Suprapubic skin (tissue), 4 donors: ENCODE measurements around the gene SHISA9.

Experiments used
- EP300 ChIP-seq: sonication (generic); formaldehyde crosslinking; IDR thresholded peaks from one replicate; pipeline ENCODE4 v1.6.1; 2017; ENCODE audit warnings: antibody characterized with exemption
- POLR2A ChIP-seq, 2 donors: fragments of 450-650 bp; IDR thresholded peaks; one replicate each; pipeline ENCODE4 v1.6.1; 2017; ENCODE audit warnings: antibody characterized with exemption in 2 of 2, mild to moderate bottlenecking in 2 of 2, moderate library complexity in 2 of 2
- POLR2AphosphoS5 ChIP-seq, 3 donors: sonication (generic); formaldehyde crosslinking; IDR thresholded peaks; one replicate each; pipeline ENCODE4 v1.6.1; 2017; ENCODE audit warnings: antibody characterized with exemption in 3 of 3
- TF ChIP-seq, protein P1 (sequence below), 2 donors: fragments of 200-600 bp in 1 of 2; fragments of 450-650 bp in 1 of 2; sonication (generic) in 1 of 2; IDR thresholded peaks; one replicate each; pipeline ENCODE4 v1.5.1; 2016 to 2019; ENCODE audit warnings: antibody characterized with exemption in 2 of 2, mild to moderate bottlenecking in 1 of 2, moderate library complexity in 1 of 2

DNA sequence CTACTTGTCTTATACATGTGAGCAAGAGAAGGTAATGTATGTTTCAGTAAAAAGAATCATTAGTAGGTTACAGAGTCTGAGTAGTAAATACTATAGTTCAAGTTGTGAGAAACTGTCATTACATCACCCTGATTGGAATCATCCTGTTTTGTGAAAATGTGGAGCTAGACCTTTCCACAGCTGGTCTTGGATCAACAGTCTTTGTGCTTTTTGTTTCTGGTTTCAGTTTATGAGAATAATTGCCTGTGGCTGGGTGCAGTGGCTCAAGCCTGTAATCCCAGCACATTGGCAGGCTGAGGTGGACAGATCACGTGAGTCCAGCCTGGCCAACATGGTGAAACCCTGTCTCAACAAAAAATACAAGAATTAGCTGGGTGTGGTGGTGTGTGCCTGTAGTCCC lies 19.7 kb upstream of the SHISA9 start:
- TF ChIP-seq EP300 (no peak), POLR2A (IDR thresholded peaks at IDR 0.05) (no peak), POLR2AphosphoS5 (IDR thresholded peaks at IDR 0.05) (no peak)
- TF ChIP-seq, protein P1, sequence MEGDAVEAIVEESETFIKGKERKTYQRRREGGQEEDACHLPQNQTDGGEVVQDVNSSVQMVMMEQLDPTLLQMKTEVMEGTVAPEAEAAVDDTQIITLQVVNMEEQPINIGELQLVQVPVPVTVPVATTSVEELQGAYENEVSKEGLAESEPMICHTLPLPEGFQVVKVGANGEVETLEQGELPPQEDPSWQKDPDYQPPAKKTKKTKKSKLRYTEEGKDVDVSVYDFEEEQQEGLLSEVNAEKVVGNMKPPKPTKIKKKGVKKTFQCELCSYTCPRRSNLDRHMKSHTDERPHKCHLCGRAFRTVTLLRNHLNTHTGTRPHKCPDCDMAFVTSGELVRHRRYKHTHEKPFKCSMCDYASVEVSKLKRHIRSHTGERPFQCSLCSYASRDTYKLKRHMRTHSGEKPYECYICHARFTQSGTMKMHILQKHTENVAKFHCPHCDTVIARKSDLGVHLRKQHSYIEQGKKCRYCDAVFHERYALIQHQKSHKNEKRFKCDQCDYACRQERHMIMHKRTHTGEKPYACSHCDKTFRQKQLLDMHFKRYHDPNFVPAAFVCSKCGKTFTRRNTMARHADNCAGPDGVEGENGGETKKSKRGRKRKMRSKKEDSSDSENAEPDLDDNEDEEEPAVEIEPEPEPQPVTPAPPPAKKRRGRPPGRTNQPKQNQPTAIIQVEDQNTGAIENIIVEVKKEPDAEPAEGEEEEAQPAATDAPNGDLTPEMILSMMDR (IDR thresholded peaks at IDR 0.05) = no peak
